DOHH2 (cell line): ENCODE measurements around the gene GAS2.

Experiments
- H3F3A ChIP-seq: fragments of 200-600 bp; sonication (generic), shearing (Covaris generic); 2 replicates; pipeline ENCODE4 v1.6.0; 2016; ENCODE audit warnings: antibody characterized with exemption, mild to moderate bottlenecking; ENCODE audit not compliant: control insufficient read depth, insufficient read depth
- H3K27ac ChIP-seq: fragments of 200-600 bp; sonication (generic); 2 replicates; pipeline ENCODE4 v1.5.1; 2014; ENCODE audit warnings: low read depth, mild to moderate bottlenecking, low read length, moderate library complexity
- H3K27me3 ChIP-seq: fragments of 200-600 bp; sonication (generic); 2 replicates; pipeline ENCODE4 v1.6.1; 2014; ENCODE audit warnings: mild to moderate bottlenecking, low read length, mixed read lengths; ENCODE audit not compliant: control insufficient read depth
- H3K36me3 ChIP-seq: fragments of 200-600 bp; sonication (generic); 2 replicates; pipeline ENCODE4 v1.6.1; 2014; ENCODE audit warnings: mild to moderate bottlenecking, low read length, moderate library complexity, mixed read lengths; ENCODE audit not compliant: control insufficient read depth
- H3K4me1 ChIP-seq: fragments of 200-600 bp; sonication (generic); 2 replicates; pipeline ENCODE4 v1.6.1; 2014; ENCODE audit warnings: mild to moderate bottlenecking, low read length, mixed read lengths; ENCODE audit not compliant: control insufficient read depth
- H3K4me2 ChIP-seq: fragments of 200-600 bp; sonication (generic); 2 replicates; pipeline ENCODE4 v1.6.0; 2014; ENCODE audit warnings: mild to moderate bottlenecking, low read length, moderate library complexity
- H3K4me3 ChIP-seq: fragments of 200-600 bp; sonication (generic); 2 replicates; pipeline ENCODE4 v1.5.1; 2014; ENCODE audit warnings: mild to moderate bottlenecking, low read length, mixed read lengths
- H3K79me2 ChIP-seq: fragments of 200-600 bp; sonication (generic); 2 replicates; pipeline ENCODE4 v1.6.1; 2014; ENCODE audit warnings: mild to moderate bottlenecking, low read length, mixed read lengths; ENCODE audit not compliant: control insufficient read depth
- H3K9me2 ChIP-seq: fragments of 200-600 bp; sonication (generic); replicated peaks from 2 replicates; pipeline ENCODE4 v1.6.1; 2014; ENCODE audit warnings: mild to moderate bottlenecking, low read length, mixed read lengths; ENCODE audit not compliant: control insufficient read depth
- H3K9me3 ChIP-seq: fragments of 200-600 bp; sonication (generic); 2 replicates; pipeline ENCODE4 v1.6.1; 2014; ENCODE audit warnings: antibody characterized with exemption, low read length, mixed read lengths; ENCODE audit not compliant: control insufficient read depth, insufficient read depth
- H4K20me1 ChIP-seq: fragments of 200-600 bp; sonication (generic); 2 replicates; pipeline ENCODE4 v1.6.0; 2014; ENCODE audit warnings: low read depth, mild to moderate bottlenecking, antibody characterized with exemption, low read length, moderate library complexity; ENCODE audit not compliant: control insufficient read depth, insufficient read depth
- EZH2phosphoT487 ChIP-seq: fragments of 200-600 bp; sonication (generic); IDR thresholded peaks from 2 replicates; pipeline ENCODE4 v1.6.1; 2017; ENCODE audit warnings: borderline replicate concordance, mild to moderate bottlenecking, antibody characterized with exemption, low read length, moderate library complexity, mixed read lengths
- TF ChIP-seq, protein P1 (sequence below): fragments of 200-600 bp; sonication (generic); IDR thresholded peaks from one replicate; pipeline ENCODE4 v1.5.1; 2014; ENCODE audit warnings: antibody characterized with exemption, mild to moderate bottlenecking, low read depth, low read length; ENCODE audit not compliant: poor library complexity, severe bottlenecking

GAS2 gene

GRCh38 chr11:22666325-22666687, at the start of gene GAS2:
Gene GAS2, plus strand, starts transcription at chr11:22666611. Its CDS starts 8,259 bp downstream, at chr11:22674870.
- no peak within 1 kb of the TSS for H3K4me2 ChIP-seq
- no peaks in the 10 kb centered on the region for H3K79me2 ChIP-seq
- no peaks in the 10 kb centered on the region for H3K9me3 ChIP-seq
- H3K27ac ChIP-seq = no peak within 1 kb of the TSS
- no peaks in the 10 kb centered on the region for H3K36me3 ChIP-seq
- no peaks in the 10 kb centered on the region for H4K20me1 ChIP-seq
- no peaks in the 10 kb centered on the region for H3K9me2 ChIP-seq
- H3F3A ChIP-seq = no peaks in the 10 kb centered on the region
- no peak within 1 kb of the TSS for H3K4me3 ChIP-seq
- no peaks in the 10 kb centered on the region for H3K4me1 ChIP-seq
- no peaks in the 10 kb centered on the region for H3K27me3 ChIP-seq
- TF ChIP-seq EZH2phosphoT487 = no peak
- TF ChIP-seq, protein P1, sequence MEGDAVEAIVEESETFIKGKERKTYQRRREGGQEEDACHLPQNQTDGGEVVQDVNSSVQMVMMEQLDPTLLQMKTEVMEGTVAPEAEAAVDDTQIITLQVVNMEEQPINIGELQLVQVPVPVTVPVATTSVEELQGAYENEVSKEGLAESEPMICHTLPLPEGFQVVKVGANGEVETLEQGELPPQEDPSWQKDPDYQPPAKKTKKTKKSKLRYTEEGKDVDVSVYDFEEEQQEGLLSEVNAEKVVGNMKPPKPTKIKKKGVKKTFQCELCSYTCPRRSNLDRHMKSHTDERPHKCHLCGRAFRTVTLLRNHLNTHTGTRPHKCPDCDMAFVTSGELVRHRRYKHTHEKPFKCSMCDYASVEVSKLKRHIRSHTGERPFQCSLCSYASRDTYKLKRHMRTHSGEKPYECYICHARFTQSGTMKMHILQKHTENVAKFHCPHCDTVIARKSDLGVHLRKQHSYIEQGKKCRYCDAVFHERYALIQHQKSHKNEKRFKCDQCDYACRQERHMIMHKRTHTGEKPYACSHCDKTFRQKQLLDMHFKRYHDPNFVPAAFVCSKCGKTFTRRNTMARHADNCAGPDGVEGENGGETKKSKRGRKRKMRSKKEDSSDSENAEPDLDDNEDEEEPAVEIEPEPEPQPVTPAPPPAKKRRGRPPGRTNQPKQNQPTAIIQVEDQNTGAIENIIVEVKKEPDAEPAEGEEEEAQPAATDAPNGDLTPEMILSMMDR = no peak

DNA sequence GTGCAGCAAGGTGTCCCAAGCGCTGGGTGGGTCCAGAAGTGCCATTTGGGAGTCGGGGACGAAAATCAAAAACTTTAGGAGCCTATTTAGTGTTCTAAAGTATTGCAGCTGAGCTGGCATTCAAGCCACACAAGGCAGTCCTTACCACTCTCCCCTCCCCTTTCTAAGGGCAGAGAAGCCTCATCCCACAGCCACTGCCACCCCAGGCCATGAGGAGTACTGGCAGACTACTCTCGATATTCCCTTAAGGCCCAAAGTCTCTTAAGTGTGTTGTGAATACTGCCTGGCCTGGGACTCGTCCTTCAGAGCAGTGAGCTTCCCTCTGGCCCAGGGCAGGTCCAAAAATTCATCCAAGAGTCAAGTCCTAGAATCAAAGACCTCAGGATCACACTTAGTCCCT, 48.5 kb upstream of the GAS2 start:
- Histone ChIP-seq H3K4me2 (no peak overlapping the region), H3K9me2 (no peaks in the 10 kb centered on the region), H3K4me1 (peaks cover 1% of the 10 kb centered on the region; the same call in 1 of the 2 replicates), H3F3A (no peaks in the 10 kb centered on the region), H3K27me3 (no peaks in the 10 kb centered on the region), H3K36me3 (peaks cover 1% of the 10 kb centered on the region; the same call in 1 of the 2 replicates), H3K79me2 (peaks cover 1% of the 10 kb centered on the region), H3K9me3 (no peaks in the 10 kb centered on the region), H3K4me3 (no peak overlapping the region), H4K20me1 (no peaks in the 10 kb centered on the region), H3K27ac (no peak overlapping the region)
- no peak for TF ChIP-seq EZH2phosphoT487
- TF ChIP-seq, protein P1 = no peak

DNA sequence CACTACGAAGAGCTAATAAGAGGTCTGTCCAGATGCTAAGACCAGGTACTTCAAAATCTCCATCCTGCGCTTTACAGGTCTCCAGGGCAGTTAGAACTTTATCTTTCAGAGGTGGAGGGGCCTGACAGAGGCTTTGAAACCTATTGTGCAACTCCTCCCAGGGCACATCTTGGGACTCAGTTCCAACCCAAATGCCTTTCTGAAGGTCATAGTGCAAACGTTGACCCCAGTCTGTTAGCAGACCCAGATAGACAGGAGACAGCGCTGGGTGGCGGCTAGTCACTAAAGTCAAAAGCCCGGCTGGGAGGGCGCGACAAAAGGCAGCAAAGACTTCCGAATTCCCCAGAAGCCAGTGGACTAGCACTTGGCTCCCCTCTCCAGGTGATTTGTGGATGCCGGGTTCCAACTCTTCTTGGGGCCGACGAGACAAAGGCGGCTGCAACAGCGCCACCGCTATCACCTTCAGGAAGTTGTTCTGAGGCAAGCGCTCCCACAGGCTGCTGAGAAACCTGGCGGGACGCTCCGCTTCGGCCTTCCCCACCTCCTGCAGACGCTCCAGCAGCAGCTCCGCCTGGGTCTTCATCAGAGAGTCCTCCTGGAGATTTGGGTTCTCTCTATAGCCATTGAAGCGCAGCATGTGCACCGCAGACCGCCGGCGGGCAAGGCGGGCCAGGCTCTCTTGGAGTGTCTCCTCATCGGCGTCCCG, 41.5 kb upstream of the GAS2 start:
- TF ChIP-seq, protein P1 = peak; percentile 70
- no peak for TF ChIP-seq EZH2phosphoT487
- Histone ChIP-seq H3K36me3 (peaks cover 22% of the 10 kb centered on the region), H3K4me3 (peak overlapping the region; percentile 93), H3K27me3 (no peaks in the 10 kb centered on the region), H3K79me2 (peaks cover 28% of the 10 kb centered on the region), H3K4me2 (peak overlapping the region; percentile 98), H3K27ac (peak overlapping the region; percentile 53), H3K4me1 (peaks cover 30% of the 10 kb centered on the region), H3K9me3 (no peaks in the 10 kb centered on the region), H4K20me1 (peaks cover 4% of the 10 kb centered on the region; the same call in 1 of the 2 replicates), H3K9me2 (no peaks in the 10 kb centered on the region), H3F3A (peaks cover 3% of the 10 kb centered on the region; the same call in 1 of the 2 replicates)
